Hematopoietic multipotent progenitor cell treated with erythropoietin and hydrocortisone succinate and interleukin-3 and kit ligand, for 15 days (in vitro differentiated cells): Measurements from ENCODE around the gene FRAT2.
A peak's percentile ranks its signal among the peaks of the same experiment; 100 is the strongest.

Experiments
- DNase-seq: peaks from one replicate; pipeline ENCODE4 v3.0.0-alpha.2; 2015; ENCODE audit warnings: low spot score

FRAT2 gene

GRCh38 chr10:97323501-97323900 lies 11.0 kb downstream of the FRAT2 start:
- DNase-seq: no peak

GRCh38 chr10:97321804-97322190 lies 12.7 kb downstream of the FRAT2 start:
- no peak for DNase-seq

- DNase-seq: no peak
These were observed 13.3 kb downstream of the FRAT2 start for GRCh38 chr10:97321032-97321803.

GRCh38 chr10:97320480-97321031 lies 14.0 kb downstream of the FRAT2 start:
- peak; percentile 15 for DNase-seq

GRCh38 chr10:97319671-97320479 lies 14.7 kb downstream of the FRAT2 start:
- DNase-seq: peak; percentile 45

- peak; percentile 77 for DNase-seq
These were observed 15.5 kb downstream of the FRAT2 start, which contains the start of gene FRAT1 for GRCh38 chr10:97318772-97319651. Gene FRAT1 (plus strand): TSS chr10:97319271. CDS start chr10:97319454, 183 bp downstream.

- DNase-seq: no peak
These were observed 19.9 kb downstream of the FRAT2 start for GRCh38 chr10:97314671-97315070.

- no peak for DNase-seq
These were observed 21.6 kb downstream of the FRAT2 start for GRCh38 chr10:97312897-97313296.

- DNase-seq: no peak
These were observed 23.4 kb downstream of the FRAT2 start for GRCh38 chr10:97311111-97311626.

GRCh38 chr10:97307866-97308780 lies 26.4 kb downstream of the FRAT2 start:
- no peak for DNase-seq

GRCh38 chr10:97307441-97307840 lies 27.1 kb downstream of the FRAT2 start:
- DNase-seq: no peak

- DNase-seq: no peak
These were observed 32.3 kb downstream of the FRAT2 start for GRCh38 chr10:97302088-97302791.

- DNase-seq: no peak
These were observed 33.5 kb downstream of the FRAT2 start for GRCh38 chr10:97300980-97301379.

GRCh38 chr10:97298223-97298571 lies 36.3 kb downstream of the FRAT2 start:
- no peak for DNase-seq

GRCh38 chr10:97297556-97298222 lies 36.8 kb downstream of the FRAT2 start:
- DNase-seq: no peak

- DNase-seq: no peak
These were observed 41.7 kb downstream of the FRAT2 start for GRCh38 chr10:97292862-97293198.

- peak; percentile 98 for DNase-seq
These were observed 42.2 kb downstream of the FRAT2 start, which contains the start of gene ARHGAP19 for GRCh38 chr10:97292097-97292861. Gene ARHGAP19 (minus strand): TSS chr10:97292637. CDS start chr10:97292627, 10 bp downstream.

GRCh38 chr10:97291357-97292096 lies 43.0 kb downstream of the FRAT2 start:
- no peak for DNase-seq
